Neural progenitor cell (in vitro differentiated cells): Measurements from ENCODE around the gene ZBTB20. TPM values are rescaled to one million over a fixed set of nuclear protein-coding genes. Genes with fewer than 3 reads are reported as not detected.

ENCODE experiments used
- DNase-seq: peaks from one replicate; pipeline ENCODE4 v3.0.0-alpha.2; 2016; ENCODE audit warnings: low spot score
- H2AFZ ChIP-seq: fragments of 200-600 bp; sonication (generic); replicated peaks from 2 replicates; pipeline ENCODE4 v1.6.1; 2016; ENCODE audit warnings: antibody characterized with exemption
- H3F3A ChIP-seq: fragments of 200-600 bp; sonication (generic); 2 replicates; pipeline ENCODE4 v1.6.1; 2016; ENCODE audit warnings: antibody characterized with exemption, low read depth
- H3K27ac ChIP-seq: fragments of 200-600 bp; sonication (generic); 2 replicates; pipeline ENCODE4 v1.5.1; 2016; ENCODE audit warnings: mild to moderate bottlenecking
- H3K27me3 ChIP-seq: fragments of 200-600 bp; sonication (generic); 2 replicates; pipeline ENCODE4 v1.6.1; 2016; ENCODE audit warnings: mild to moderate bottlenecking, moderate library complexity
- H3K36me3 ChIP-seq: fragments of 200-600 bp; sonication (generic); 2 replicates; pipeline ENCODE4 v1.5.1; 2016
- H3K4me1 ChIP-seq: fragments of 200-600 bp; sonication (generic); 2 replicates; pipeline ENCODE4 v1.6.1; 2016; ENCODE audit warnings: mixed run types
- H3K4me2 ChIP-seq: fragments of 200-600 bp; sonication (generic); 2 replicates; pipeline ENCODE4 v1.6.1; 2016
- H3K4me3 ChIP-seq: fragments of 200-600 bp; sonication (generic); 2 replicates; pipeline ENCODE4 v1.5.1; 2016
- H3K79me2 ChIP-seq: fragments of 200-600 bp; sonication (generic); 2 replicates; pipeline ENCODE4 v1.6.1; 2016; ENCODE audit warnings: low read depth
- H3K9ac ChIP-seq: fragments of 200-600 bp; sonication (generic); 2 replicates; pipeline ENCODE4 v1.6.1; 2016
- H3K9me3 ChIP-seq: fragments of 200-600 bp; sonication (generic); 2 replicates; pipeline ENCODE4 v1.5.1; 2016; ENCODE audit warnings: low read depth
- H4K20me1 ChIP-seq: fragments of 200-600 bp; sonication (generic); 2 replicates; pipeline ENCODE4 v1.6.1; 2016; ENCODE audit warnings: low read depth
- H3K27ac Mint-ChIP-seq: 3 replicates; pipeline ENCODE4 v1.8.0; 2021; ENCODE audit warnings: mixed read lengths
- H3K27me3 Mint-ChIP-seq: 2 replicates; pipeline ENCODE4 v1.8.0; 2022; ENCODE audit warnings: low read depth, mild to moderate bottlenecking, inconsistent platforms, moderate library complexity, mixed read lengths; ENCODE audit not compliant: insufficient read depth
- H3K36me3 Mint-ChIP-seq: 3 replicates; pipeline ENCODE4 v1.8.0; 2021; ENCODE audit warnings: mixed read lengths
- H3K4me1 Mint-ChIP-seq: 3 replicates; pipeline ENCODE4 v1.8.0; 2021; ENCODE audit warnings: mixed read lengths
- H3K4me3 Mint-ChIP-seq: 3 replicates; pipeline ENCODE4 v1.8.0; 2021; ENCODE audit warnings: mild to moderate bottlenecking, moderate library complexity, mixed read lengths
- H3K9me3 Mint-ChIP-seq: 3 replicates; pipeline ENCODE4 v1.8.0; 2020; ENCODE audit warnings: mixed read lengths
- CTCF ChIP-seq: fragments of 200-600 bp; sonication (generic); IDR thresholded peaks from 2 replicates; pipeline ENCODE4 v1.5.1; 2017; ENCODE audit warnings: antibody characterized with exemption, mild to moderate bottlenecking
- EZH2 ChIP-seq: fragments of 200-600 bp; sonication (generic); IDR thresholded peaks from 2 replicates; pipeline ENCODE4 v1.6.1; 2017; ENCODE audit warnings: antibody characterized with exemption, mild to moderate bottlenecking, moderate library complexity
- EZH2phosphoT487 ChIP-seq: fragments of 200-600 bp; sonication (generic); IDR thresholded peaks from 2 replicates; pipeline ENCODE4 v1.6.1; 2017; ENCODE audit warnings: antibody characterized with exemption
- total RNA-seq: library from RNA; depleted of rRNA; stranded (reverse); fragments of >200 nt; gene quantifications from 2 replicates; pipeline ENCODE4 v1.2.3, GENCODE V29; 2015; ENCODE audit warnings: low replicate concordance

ZBTB20 gene
- total RNA-seq, 1 donor from 2014 or later: 1.9 TPM

GRCh38 chr3:114903213-114903612, 243.9 kb downstream of the ZBTB20 start:
- peaks cover 45% of the 10 kb centered on the region for H3K4me1 Mint-ChIP-seq
- H3K36me3 Mint-ChIP-seq: no peaks in the 10 kb centered on the region
- peaks cover 21% of the 10 kb centered on the region for H3F3A ChIP-seq
- H4K20me1 ChIP-seq: no peaks in the 10 kb centered on the region
- peak overlapping the region; percentile 74 for H3K27ac ChIP-seq
- no peak for DNase-seq
- no peaks in the 10 kb centered on the region for H3K27me3 Mint-ChIP-seq
- H3K4me1 ChIP-seq: peaks cover 33% of the 10 kb centered on the region
- peaks cover 3% of the 10 kb centered on the region for H3K9me3 Mint-ChIP-seq
- TF ChIP-seq EZH2: no peak
- TF ChIP-seq CTCF: no peak
- no peak for TF ChIP-seq EZH2phosphoT487
- H2AFZ ChIP-seq: no peak overlapping the region
- H3K9ac ChIP-seq: no peak overlapping the region
- H3K36me3 ChIP-seq: no peaks in the 10 kb centered on the region
- no peak overlapping the region for H3K4me3 Mint-ChIP-seq
- H3K4me3 ChIP-seq: no peak overlapping the region
- H3K27ac Mint-ChIP-seq: peak overlapping the region; percentile 96
- H3K27me3 ChIP-seq: no peaks in the 10 kb centered on the region
- no peaks in the 10 kb centered on the region for H3K79me2 ChIP-seq
- H3K4me2 ChIP-seq: peak overlapping the region; percentile 43
- H3K9me3 ChIP-seq: no peaks in the 10 kb centered on the region

- DNase-seq: peak; percentile 55
- Histone ChIP-seq H3F3A (peaks cover 21% of the 10 kb centered on the region), H3K79me2 (no peaks in the 10 kb centered on the region), H4K20me1 (no peaks in the 10 kb centered on the region), H3K36me3 (no peaks in the 10 kb centered on the region), H3K4me3 (no peak overlapping the region), H3K9me3 (no peaks in the 10 kb centered on the region), H2AFZ (no peak overlapping the region), H3K9ac (no peak overlapping the region), H3K4me2 (peak overlapping the region; percentile 43), H3K4me1 (peaks cover 33% of the 10 kb centered on the region), H3K27ac (peak overlapping the region; percentile 74), H3K27me3 (no peaks in the 10 kb centered on the region)
- H3K27me3 Mint-ChIP-seq: no peaks in the 10 kb centered on the region
- TF ChIP-seq CTCF (no peak), EZH2phosphoT487 (no peak), EZH2 (no peak)
- peaks cover 45% of the 10 kb centered on the region for H3K4me1 Mint-ChIP-seq
- no peaks in the 10 kb centered on the region for H3K36me3 Mint-ChIP-seq
- H3K4me3 Mint-ChIP-seq: no peak overlapping the region
- peaks cover 1% of the 10 kb centered on the region for H3K9me3 Mint-ChIP-seq
- H3K27ac Mint-ChIP-seq: peak overlapping the region; percentile 96
Measured at GRCh38 chr3:114902691-114903101, 244.4 kb downstream of the ZBTB20 start.

- Histone ChIP-seq H3K9ac (no peak overlapping the region), H3K9me3 (no peaks in the 10 kb centered on the region), H3K4me3 (no peak overlapping the region), H3K4me2 (no peak overlapping the region), H3K27me3 (no peaks in the 10 kb centered on the region), H3K36me3 (no peaks in the 10 kb centered on the region), H3K4me1 (peaks cover 33% of the 10 kb centered on the region), H2AFZ (no peak overlapping the region), H3K27ac (no peak overlapping the region), H3K79me2 (no peaks in the 10 kb centered on the region), H3F3A (peaks cover 21% of the 10 kb centered on the region), H4K20me1 (no peaks in the 10 kb centered on the region)
- Mint-ChIP-seq H3K27ac (peak overlapping the region; percentile 91), H3K36me3 (no peaks in the 10 kb centered on the region), H3K4me1 (peaks cover 48% of the 10 kb centered on the region), H3K4me3 (no peak overlapping the region), H3K27me3 (no peaks in the 10 kb centered on the region), H3K9me3 (no peaks in the 10 kb centered on the region)
- TF ChIP-seq CTCF: no peak
- no peak for TF ChIP-seq EZH2phosphoT487
- no peak for TF ChIP-seq EZH2
- no peak for DNase-seq
Measured at GRCh38 chr3:114900908-114901307, 246.2 kb downstream of the ZBTB20 start.
